Smooth muscle cell (in vitro differentiated cells): ENCODE measurements around the gene NRXN2. TPM values are rescaled to one million over a fixed set of nuclear protein-coding genes. Genes with fewer than 3 reads are reported as not detected.

Experiments
- DNase-seq: peaks from one replicate; lab custom pipeline; 2025; ENCODE audit not compliant: unreplicated experiment; lab: John Stamatoyannopoulos, UW
- H2AFZ ChIP-seq: fragments of 200-600 bp; sonication (generic); 2 replicates; pipeline ENCODE4 v1.6.0; 2016; ENCODE audit warnings: antibody characterized with exemption, low read depth, mild to moderate bottlenecking
- H3F3A ChIP-seq: fragments of 200-600 bp; sonication (generic); 2 replicates; pipeline ENCODE4 v1.6.0; 2017; ENCODE audit warnings: antibody characterized with exemption, low read depth
- H3K27ac ChIP-seq: fragments of 200-600 bp; sonication (generic); 2 replicates; pipeline ENCODE4 v1.5.1; 2016; ENCODE audit warnings: low read depth, mild to moderate bottlenecking
- H3K27me3 ChIP-seq: fragments of 200-600 bp; sonication (generic); 2 replicates; pipeline ENCODE4 v1.6.1; 2016; ENCODE audit warnings: low read depth, mild to moderate bottlenecking
- H3K36me3 ChIP-seq: fragments of 200-600 bp; sonication (generic); 2 replicates; pipeline ENCODE4 v1.5.1; 2016; ENCODE audit warnings: low read depth
- H3K4me1 ChIP-seq: fragments of 200-600 bp; sonication (generic); 2 replicates; pipeline ENCODE4 v1.5.1; 2016; ENCODE audit warnings: low read depth
- H3K4me2 ChIP-seq: fragments of 200-600 bp; sonication (generic); 2 replicates; pipeline ENCODE4 v1.6.0; 2016; ENCODE audit warnings: mild to moderate bottlenecking
- H3K4me3 ChIP-seq: fragments of 200-600 bp; sonication (generic); 2 replicates; pipeline ENCODE4 v1.5.1; 2016; ENCODE audit warnings: mild to moderate bottlenecking
- H3K79me2 ChIP-seq: fragments of 200-600 bp; sonication (generic); 2 replicates; pipeline ENCODE4 v1.6.0; 2016; ENCODE audit warnings: low read depth, mild to moderate bottlenecking
- H3K9ac ChIP-seq: fragments of 200-600 bp; sonication (generic); 2 replicates; pipeline ENCODE4 v1.6.0; 2016; ENCODE audit warnings: low read depth
- H3K9me3 ChIP-seq: fragments of 200-600 bp; sonication (generic); replicated peaks from 2 replicates; pipeline ENCODE4 v1.5.1; 2016; ENCODE audit warnings: low read depth
- H4K20me1 ChIP-seq: fragments of 200-600 bp; sonication (generic); 2 replicates; pipeline ENCODE4 v1.6.0; 2016; ENCODE audit warnings: low read depth
- CTCF ChIP-seq: fragments of 200-600 bp; sonication (generic); IDR thresholded peaks from 2 replicates; pipeline ENCODE4 v1.5.1; 2017; ENCODE audit warnings: borderline replicate concordance, mild to moderate bottlenecking, antibody characterized with exemption; ENCODE audit not compliant: insufficient read depth, poor library complexity, severe bottlenecking
- WGBS: methylation state at CpG from one replicate; pipeline ENCODE4 v1.1.7; 2016; ENCODE audit warnings: low lambda C conversion rate; 5-methylcytosine and 5-hydroxymethylcytosine counted together
- polyA plus RNA-seq: library from polyadenylated mRNA; unstranded; fragments of >200 nt; fragmentation: Nextera tagmentation; extraction: Ambion mirVana; gene quantifications from 2 replicates; pipeline ENCODE4 v1.2.1, GENCODE V29; 2016
- total RNA-seq: library from RNA; depleted of rRNA; stranded (reverse); fragments of >200 nt; gene quantifications from 2 replicates; pipeline ENCODE4 v1.2.3, GENCODE V29; 2014

Gene NRXN2
- total and polyA plus RNA-seq, 2 experiments from 2014 or later, result 1.4 to 1.7 TPM

- H3K9ac ChIP-seq, result no peak overlapping the region
- TF ChIP-seq CTCF, result no peak
- no peak overlapping the region for H2AFZ ChIP-seq
- no peak overlapping the region for H3K4me2 ChIP-seq
- no peaks in the 10 kb centered on the region for H3K27me3 ChIP-seq
- no peak overlapping the region for H3K27ac ChIP-seq
- 94% methylated on average over 14 of the region's 14 CpGs for WGBS
- no peaks in the 10 kb centered on the region for H3K4me1 ChIP-seq
- no peak overlapping the region for H3K4me3 ChIP-seq
- H4K20me1 ChIP-seq, result no peaks in the 10 kb centered on the region
- H3F3A ChIP-seq, result no peaks in the 10 kb centered on the region
- DNase-seq, result no peak
- no peaks in the 10 kb centered on the region for H3K79me2 ChIP-seq
- no peaks in the 10 kb centered on the region for H3K36me3 ChIP-seq
- H3K9me3 ChIP-seq, result no peaks in the 10 kb centered on the region
Measured at GRCh38 chr11:64752175-64752970, 29.4 kb upstream of the NRXN2 start.

DNA sequence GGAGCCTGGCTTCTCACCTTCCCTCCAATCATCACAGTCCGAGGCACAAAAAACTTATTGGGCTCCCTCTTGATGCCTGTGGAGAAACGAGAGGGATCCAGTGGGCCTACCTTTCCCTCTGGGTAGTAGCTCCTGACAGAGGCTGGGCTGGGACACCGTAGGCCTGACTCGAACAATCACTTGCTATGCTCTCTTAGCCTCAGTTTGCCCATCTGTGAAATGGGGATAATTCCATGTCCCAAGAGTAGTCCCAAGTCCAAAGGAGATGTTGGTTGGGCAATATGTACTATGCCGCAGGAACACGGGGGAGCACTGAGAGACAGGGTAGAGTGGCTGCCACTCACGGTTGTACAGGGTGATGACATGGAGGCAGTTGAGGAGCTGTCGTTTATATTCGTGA is 28.6 kb upstream of the NRXN2 start:
- TF ChIP-seq CTCF, result no peak
- H3K9me3 ChIP-seq, result no peaks in the 10 kb centered on the region

GRCh38 chr11:64751136-64751535 is 28.1 kb upstream of the NRXN2 start:
- no peak for TF ChIP-seq CTCF
- Histone ChIP-seq H3K27ac (no peak overlapping the region), H3K4me2 (no peak overlapping the region), H4K20me1 (no peaks in the 10 kb centered on the region), H3K9ac (no peak overlapping the region), H3F3A (no peaks in the 10 kb centered on the region), H3K4me1 (no peaks in the 10 kb centered on the region), H3K79me2 (no peaks in the 10 kb centered on the region), H3K9me3 (no peaks in the 10 kb centered on the region), H3K36me3 (no peaks in the 10 kb centered on the region), H3K4me3 (no peak overlapping the region), H2AFZ (no peak overlapping the region), H3K27me3 (no peaks in the 10 kb centered on the region)
- WGBS, result 93% methylated on average over 9 of the region's 9 CpGs
- no peak for DNase-seq

More for the DNA sequence above, 28.6 kb upstream of the NRXN2 start:
- Histone ChIP-seq H2AFZ (no peak overlapping the region), H3K36me3 (no peaks in the 10 kb centered on the region), H4K20me1 (no peaks in the 10 kb centered on the region), H3K9ac (no peak overlapping the region), H3K27me3 (no peaks in the 10 kb centered on the region), H3K4me1 (no peaks in the 10 kb centered on the region), H3K79me2 (no peaks in the 10 kb centered on the region), H3K4me2 (no peak overlapping the region), H3K27ac (no peak overlapping the region), H3K4me3 (no peak overlapping the region), H3F3A (no peaks in the 10 kb centered on the region)
- 95% methylated on average over 9 of the region's 9 CpGs for WGBS
- no peak for DNase-seq
